Thyroid gland (tissue), 4 donors: ENCODE data around the gene ATP8A1. TPM values are rescaled to one million over a fixed set of nuclear protein-coding genes. Genes with fewer than 3 reads are reported as not detected.

Source experiments
- DNase-seq, 2 donors: peaks; one replicate each; pipeline ENCODE4 v3.0.0-alpha.2; 2019
- H3K27ac ChIP-seq, 3 donors: fragments of 200-600 bp; sonication (generic); 1 replicate in 2 of 3; 2 replicates in 1 of 3; pipeline ENCODE4 v1.5.1; 2016 to 2019; ENCODE audit warnings: mild to moderate bottlenecking in 1 of 3, moderate library complexity in 1 of 3
- H3K27me3 ChIP-seq: fragments of 200-600 bp; sonication (generic); one replicate; pipeline ENCODE4 v1.5.1; 2019
- H3K36me3 ChIP-seq, 2 donors: fragments of 200-600 bp; sonication (generic); one replicate each; pipeline ENCODE4 v1.5.1; 2016 to 2019
- H3K4me1 ChIP-seq, 2 donors: fragments of 200-600 bp; sonication (generic); one replicate each; pipeline ENCODE4 v1.5.1; 2017 to 2019
- H3K4me3 ChIP-seq, 3 donors: fragments of 200-600 bp; sonication (generic); replicated peaks in 1 of 3; 1 replicate in 2 of 3; 2 replicates in 1 of 3; pipeline ENCODE4 v1.5.1; 2016; ENCODE audit warnings: mild to moderate bottlenecking in 1 of 3
- H3K9me3 ChIP-seq: fragments of 200-600 bp; sonication (generic); one replicate; pipeline ENCODE4 v1.5.1; 2017
- POLR2A ChIP-seq, 2 donors: fragments of 450-650 bp; IDR thresholded peaks; one replicate each; pipeline ENCODE4 v1.6.1; 2017; ENCODE audit warnings: antibody characterized with exemption in 2 of 2, mild to moderate bottlenecking in 2 of 2, moderate library complexity in 1 of 2
- WGBS, 2 donors: methylation state at CpG; one replicate each; pipeline ENCODE4 v1.1.5; 2017; 5-methylcytosine and 5-hydroxymethylcytosine counted together
- intact Hi-C: fragments of 100-400 bp; cut with DNase I; formaldehyde crosslinking; loops from one replicate; pipeline ENCODE4 v1.15.1; 2023
- total RNA-seq, 4 donors: library from RNA; depleted of rRNA; stranded (reverse); fragments of >200 nt; gene quantifications; one replicate each; pipeline ENCODE4 v1.2.3, GENCODE V29; 2016
- TF ChIP-seq, protein P1 (sequence below), 6 experiments: fragments of 200-600 bp in 3 of 6; fragments of 450-650 bp in 3 of 6; sonication (generic) in 3 of 6; IDR thresholded peaks; one replicate each; pipeline ENCODE4 v1.5.1; 2016 to 2019; ENCODE audit warnings: antibody characterized with exemption in 6 of 6, mild to moderate bottlenecking in 2 of 6, inconsistent platforms in 1 of 6, moderate library complexity in 1 of 6

Gene ATP8A1
- total RNA-seq, 4 donors from 2014 or later, result 191 to 274 (median 245) TPM

DNA sequence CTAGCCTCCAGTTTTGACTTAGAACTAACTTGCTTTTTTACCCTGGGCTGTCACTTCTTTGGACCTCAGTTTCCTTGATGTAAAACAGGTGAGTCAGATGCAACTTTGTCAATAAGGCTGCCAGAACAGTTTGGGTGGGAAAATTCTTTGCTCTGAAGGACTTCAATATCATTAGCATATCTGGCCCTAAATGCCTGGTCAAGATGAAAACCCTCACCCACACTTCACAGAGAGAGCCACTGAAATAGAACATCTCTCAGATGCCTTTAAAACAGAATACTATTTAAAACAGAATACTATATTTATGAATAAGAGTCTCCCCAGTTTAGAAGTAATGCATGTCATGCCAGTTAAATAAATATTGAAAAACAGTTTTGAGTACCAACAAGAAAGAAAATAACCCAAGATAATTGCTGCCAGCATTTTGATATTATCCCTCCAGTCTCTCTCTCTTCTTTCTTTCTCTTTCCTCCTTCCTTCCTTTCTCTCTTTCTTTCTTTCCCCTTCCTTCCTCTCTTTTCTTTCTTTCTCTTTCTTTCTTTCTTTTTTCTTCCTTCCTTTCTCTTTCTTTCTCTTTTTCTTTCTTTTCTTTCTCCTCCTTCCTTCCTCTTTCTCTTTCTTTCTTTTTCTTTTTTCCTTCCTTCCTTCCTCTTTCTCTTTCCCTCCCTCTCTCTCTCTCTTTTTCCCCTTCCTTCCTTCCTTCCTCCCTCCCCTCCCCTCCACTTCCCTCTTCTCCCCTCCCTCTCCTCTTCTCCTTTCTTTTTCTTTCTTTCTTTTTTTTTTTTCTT, 292.4 kb downstream of the ATP8A1 start:
- no peak overlapping the region for H3K27ac ChIP-seq
- intact Hi-C loops, result no loop called here
- no peak overlapping the region for H3K4me3 ChIP-seq
- no peaks in the 10 kb centered on the region for H3K27me3 ChIP-seq
- TF ChIP-seq POLR2A (IDR thresholded peaks at IDR 0.05), result no peak
- TF ChIP-seq, protein P1, sequence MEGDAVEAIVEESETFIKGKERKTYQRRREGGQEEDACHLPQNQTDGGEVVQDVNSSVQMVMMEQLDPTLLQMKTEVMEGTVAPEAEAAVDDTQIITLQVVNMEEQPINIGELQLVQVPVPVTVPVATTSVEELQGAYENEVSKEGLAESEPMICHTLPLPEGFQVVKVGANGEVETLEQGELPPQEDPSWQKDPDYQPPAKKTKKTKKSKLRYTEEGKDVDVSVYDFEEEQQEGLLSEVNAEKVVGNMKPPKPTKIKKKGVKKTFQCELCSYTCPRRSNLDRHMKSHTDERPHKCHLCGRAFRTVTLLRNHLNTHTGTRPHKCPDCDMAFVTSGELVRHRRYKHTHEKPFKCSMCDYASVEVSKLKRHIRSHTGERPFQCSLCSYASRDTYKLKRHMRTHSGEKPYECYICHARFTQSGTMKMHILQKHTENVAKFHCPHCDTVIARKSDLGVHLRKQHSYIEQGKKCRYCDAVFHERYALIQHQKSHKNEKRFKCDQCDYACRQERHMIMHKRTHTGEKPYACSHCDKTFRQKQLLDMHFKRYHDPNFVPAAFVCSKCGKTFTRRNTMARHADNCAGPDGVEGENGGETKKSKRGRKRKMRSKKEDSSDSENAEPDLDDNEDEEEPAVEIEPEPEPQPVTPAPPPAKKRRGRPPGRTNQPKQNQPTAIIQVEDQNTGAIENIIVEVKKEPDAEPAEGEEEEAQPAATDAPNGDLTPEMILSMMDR (IDR thresholded peaks at IDR 0.05), result no peak
- H3K36me3 ChIP-seq, result no peaks in the 10 kb centered on the region
- no peaks in the 10 kb centered on the region for H3K9me3 ChIP-seq
- no peaks in the 10 kb centered on the region for H3K4me1 ChIP-seq
- DNase-seq, result no peak

DNA sequence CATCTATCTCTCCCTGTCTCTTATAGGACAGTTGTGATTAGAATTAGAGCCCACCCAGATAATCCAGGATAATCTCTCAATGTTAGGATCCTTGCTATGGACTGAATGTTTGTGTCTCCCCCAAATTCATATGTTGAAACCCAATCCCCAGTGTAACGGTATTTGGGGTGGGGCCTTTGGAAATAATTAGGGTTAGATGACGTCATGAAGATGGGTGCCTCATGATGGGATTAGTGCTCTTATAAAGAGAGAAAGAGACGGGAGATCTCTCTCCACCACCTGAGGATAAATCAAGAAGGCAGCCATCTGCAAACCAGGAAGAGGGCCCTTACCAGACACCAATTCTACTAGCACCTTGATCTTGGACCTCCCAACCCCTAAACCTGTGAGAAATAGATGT, 293.3 kb downstream of the ATP8A1 start:
- Histone ChIP-seq H3K9me3 (no peaks in the 10 kb centered on the region), H3K4me3 (no peak overlapping the region), H3K36me3 (no peaks in the 10 kb centered on the region), H3K27me3 (no peaks in the 10 kb centered on the region), H3K4me1 (no peaks in the 10 kb centered on the region), H3K27ac (no peak overlapping the region)
- TF ChIP-seq POLR2A (IDR thresholded peaks at IDR 0.05), result no peak
- TF ChIP-seq, protein P1 (IDR thresholded peaks at IDR 0.05), result no peak
- intact Hi-C loops, result no loop called here
- 92 to 95% methylated on average over 3 of the region's 3 CpGs for WGBS, 2 donors
- DNase-seq, result no peak

DNA sequence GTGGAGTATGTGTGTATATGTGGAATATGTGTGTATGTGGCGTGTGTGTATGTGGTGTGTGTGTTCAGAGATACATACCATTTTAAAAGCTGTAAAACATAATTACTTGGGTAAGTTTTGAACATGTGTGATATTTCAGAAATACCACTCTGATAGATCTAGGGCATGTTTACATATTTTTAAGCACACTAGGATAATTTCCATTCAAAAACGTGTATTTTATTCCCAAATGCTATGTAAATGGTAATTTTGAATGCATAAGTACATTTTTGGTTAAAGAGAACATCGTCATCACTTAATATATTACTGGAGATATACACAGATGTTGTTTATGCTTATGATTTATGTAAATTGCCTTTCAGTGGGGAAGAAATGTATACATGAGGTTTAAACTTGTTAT, 294.3 kb downstream of the ATP8A1 start:
- Histone ChIP-seq H3K9me3 (no peaks in the 10 kb centered on the region), H3K27ac (no peak overlapping the region), H3K36me3 (no peaks in the 10 kb centered on the region), H3K4me3 (no peak overlapping the region), H3K4me1 (no peaks in the 10 kb centered on the region), H3K27me3 (no peaks in the 10 kb centered on the region)
- TF ChIP-seq POLR2A (IDR thresholded peaks at IDR 0.05), result no peak
- TF ChIP-seq, protein P1 (IDR thresholded peaks at IDR 0.05), result no peak
- intact Hi-C loops, result no loop called here
- no peak for DNase-seq
- WGBS, 2 donors, result 92 to 94% methylated on average over 3 of the region's 3 CpGs

DNA sequence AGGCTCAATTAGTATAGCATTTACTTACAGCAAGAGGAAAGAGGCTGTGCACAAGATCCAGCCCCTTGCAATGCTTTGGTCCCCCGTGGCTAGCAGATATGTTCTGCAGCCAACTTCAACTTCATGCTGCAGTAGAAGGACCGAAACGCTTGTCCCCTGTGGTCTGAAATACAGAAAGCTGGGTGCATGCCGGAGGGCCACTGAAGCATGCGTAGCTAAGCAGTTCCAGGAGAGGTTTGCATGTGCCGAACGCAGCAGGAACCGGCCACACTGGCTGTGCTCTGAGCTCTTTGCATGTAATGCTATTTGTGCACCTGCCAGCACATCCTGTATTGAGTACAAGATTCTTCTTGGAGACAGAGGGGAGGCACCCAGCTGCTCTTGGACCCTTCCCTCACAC, 295.4 kb downstream of the ATP8A1 start:
- H3K4me3 ChIP-seq, result no peak overlapping the region
- no peaks in the 10 kb centered on the region for H3K36me3 ChIP-seq
- DNase-seq, result peak; percentile 72 to 87
- H3K27me3 ChIP-seq, result no peaks in the 10 kb centered on the region
- intact Hi-C loops, result no loop called here
- H3K4me1 ChIP-seq, result no peaks in the 10 kb centered on the region
- H3K27ac ChIP-seq, result no peak overlapping the region
- H3K9me3 ChIP-seq, result no peaks in the 10 kb centered on the region
- WGBS, 2 donors, result 43 to 46% methylated on average over 7 to 8 of the region's 8 CpGs
- TF ChIP-seq POLR2A (IDR thresholded peaks at IDR 0.05), result no peak
- TF ChIP-seq, protein P1 (IDR thresholded peaks at IDR 0.05), result no peak

DNA sequence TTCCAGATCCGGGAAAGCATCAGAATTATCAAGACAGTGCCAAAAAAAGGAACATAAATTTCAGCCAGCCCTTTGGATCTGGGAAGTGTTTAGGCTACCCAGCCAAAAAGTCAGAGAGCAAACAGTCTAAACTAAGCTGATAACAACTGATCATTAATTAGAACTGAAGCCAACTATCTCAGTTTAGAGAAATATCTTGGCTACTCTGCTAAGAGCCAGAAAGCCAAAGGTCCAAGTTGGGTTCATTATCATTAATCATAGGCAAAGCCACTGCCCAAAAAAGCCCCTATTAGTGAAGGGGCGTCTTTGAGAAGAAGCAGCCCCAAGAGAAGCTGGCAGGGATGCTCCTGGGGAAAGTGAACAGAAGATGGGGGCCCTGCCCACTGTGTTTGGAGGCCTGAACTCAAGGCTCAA, 296.6 kb downstream of the ATP8A1 start:
- no peaks in the 10 kb centered on the region for H3K4me1 ChIP-seq
- intact Hi-C loops, result no loop called here
- H3K36me3 ChIP-seq, result no peaks in the 10 kb centered on the region
- H3K27ac ChIP-seq, result no peak overlapping the region
- H3K4me3 ChIP-seq, result no peak overlapping the region
- WGBS, 2 donors, result 59 to 73% methylated on average over 2 of the region's 2 CpGs
- H3K9me3 ChIP-seq, result no peaks in the 10 kb centered on the region
- TF ChIP-seq, protein P1 (IDR thresholded peaks at IDR 0.05), result no peak
- TF ChIP-seq POLR2A (IDR thresholded peaks at IDR 0.05), result no peak
- no peaks in the 10 kb centered on the region for H3K27me3 ChIP-seq
- no peak for DNase-seq
